ENCODE results near the gene SORL1.
"Not testable (repeated sequence)": the region's sequence is repeated elsewhere in the genome, so short reads cannot be mapped to it uniquely, and the experiment has no call there.

SORL1 gene

DNA sequence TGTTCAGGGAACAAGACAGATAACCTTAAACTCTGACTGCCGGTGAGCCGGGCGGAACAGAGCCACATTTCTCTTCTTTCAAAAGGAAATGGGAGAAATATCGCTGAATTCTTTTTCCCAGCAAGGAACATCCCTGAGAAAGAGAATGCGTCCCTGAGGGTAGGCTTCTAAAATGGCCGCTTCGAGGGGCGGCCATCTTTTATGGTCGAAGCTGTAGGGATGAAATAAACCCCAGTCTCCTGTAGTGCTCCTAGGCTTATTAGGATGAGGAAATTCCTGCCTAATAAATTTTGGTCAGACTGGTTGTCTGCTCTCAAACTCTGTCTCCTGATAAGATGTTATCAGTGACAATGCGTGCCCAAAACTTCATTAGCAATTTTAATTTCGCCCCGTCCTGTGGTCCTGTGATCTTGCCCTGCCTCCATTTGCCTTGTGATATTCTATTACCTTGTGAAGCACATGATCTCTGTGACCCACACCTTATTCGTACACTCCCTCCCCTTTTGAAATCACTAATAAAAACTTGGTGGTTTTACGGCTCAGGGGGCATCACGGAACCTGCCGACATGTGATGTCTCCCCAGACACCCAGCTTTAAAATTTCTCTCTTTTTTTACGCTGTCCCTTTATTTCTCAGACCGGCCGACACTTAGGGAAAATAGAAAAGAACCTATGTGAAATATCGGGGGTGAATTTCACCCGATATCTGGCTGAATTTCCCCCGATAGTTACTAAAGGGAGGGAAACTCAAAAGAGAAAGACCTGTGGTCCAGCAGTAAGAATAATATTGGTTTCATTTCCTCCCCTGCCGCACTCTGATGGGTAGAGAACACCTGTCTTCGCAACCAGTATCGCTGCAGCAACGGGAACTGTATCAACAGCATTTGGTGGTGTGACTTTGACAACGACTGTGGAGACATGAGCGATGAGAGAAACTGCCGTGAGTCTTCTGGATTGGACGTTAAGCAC is 117.5 kb downstream of the SORL1 start:
- DNase-seq, result not testable (repeated sequence)

DNA sequence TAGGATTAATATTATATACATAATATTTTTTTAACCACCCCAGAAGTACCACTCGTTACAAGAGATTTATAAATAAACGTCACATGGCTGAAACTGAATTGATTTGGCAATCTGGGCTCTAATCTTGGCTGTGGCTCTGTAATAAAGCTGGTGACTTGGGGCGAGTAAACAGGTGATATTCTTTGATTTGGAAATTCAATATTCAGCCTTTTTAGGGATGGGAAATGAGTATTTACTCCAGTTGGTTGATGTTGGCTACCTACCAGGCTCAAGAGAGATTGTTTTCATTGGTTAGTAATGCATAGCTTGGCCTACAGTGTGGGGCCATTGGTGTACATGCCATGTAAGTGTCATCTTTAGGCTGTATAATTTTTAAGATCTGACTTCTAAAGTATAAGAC is 118.3 kb downstream of the SORL1 start:
- DNase-seq, result no peak

DNA sequence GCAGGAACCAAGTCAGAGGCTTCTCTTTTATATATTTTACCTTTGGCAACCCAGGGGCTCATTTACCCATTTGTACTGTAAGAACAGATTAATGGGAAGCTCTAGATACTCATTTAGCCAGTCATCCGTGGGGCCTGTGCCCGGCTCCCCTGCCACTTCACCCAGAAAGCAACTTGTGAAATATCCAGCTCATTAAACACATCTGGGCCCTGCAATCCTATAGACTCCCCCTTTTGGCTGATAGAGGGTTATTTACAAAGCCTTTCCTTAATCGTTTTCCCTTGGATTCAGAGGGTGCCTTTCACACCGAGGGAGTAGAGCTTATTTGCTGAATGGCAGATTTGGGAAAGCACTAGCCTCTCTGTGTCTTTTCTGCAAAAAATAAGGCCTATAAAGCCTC is 119.4 kb downstream of the SORL1 start:
- no peak for DNase-seq

DNA sequence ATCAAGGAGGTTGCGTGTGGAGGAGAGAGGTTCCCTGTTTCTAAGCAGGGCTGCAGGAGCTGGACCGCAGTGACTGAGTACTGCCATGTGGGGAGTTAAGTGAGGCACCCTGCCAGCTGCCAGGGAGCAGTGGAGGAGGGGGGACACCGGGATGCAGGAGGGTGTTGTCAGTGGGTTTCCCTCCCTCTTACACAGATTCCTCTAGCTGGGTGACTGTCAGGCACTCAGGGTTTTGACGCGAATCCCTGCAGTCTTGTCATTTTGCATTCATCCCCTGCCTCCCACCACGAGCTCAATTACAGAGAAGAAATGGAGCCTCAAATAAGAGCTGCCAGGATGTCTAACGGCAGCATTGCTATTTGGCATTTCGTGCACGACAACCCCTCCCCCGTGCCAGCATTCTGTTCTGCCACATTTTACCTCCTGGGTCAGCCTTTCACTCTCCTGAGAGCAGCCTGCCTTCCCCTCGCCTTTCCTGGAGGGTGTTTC is 120.5 kb downstream of the SORL1 start:
- DNase-seq, result no peak

GRCh38 chr11:121574801-121575200 is 122.7 kb downstream of the SORL1 start:
- DNase-seq, result no peak

GRCh38 chr11:121575250-121575962 is 123.3 kb downstream of the SORL1 start:
- DNase-seq, result no peak

- no peak for DNase-seq
These were observed 123.8 kb downstream of the SORL1 start for GRCh38 chr11:121575963-121576290.

- DNase-seq, result no peak
These were observed 124.4 kb downstream of the SORL1 start for GRCh38 chr11:121576531-121576930.

DNA sequence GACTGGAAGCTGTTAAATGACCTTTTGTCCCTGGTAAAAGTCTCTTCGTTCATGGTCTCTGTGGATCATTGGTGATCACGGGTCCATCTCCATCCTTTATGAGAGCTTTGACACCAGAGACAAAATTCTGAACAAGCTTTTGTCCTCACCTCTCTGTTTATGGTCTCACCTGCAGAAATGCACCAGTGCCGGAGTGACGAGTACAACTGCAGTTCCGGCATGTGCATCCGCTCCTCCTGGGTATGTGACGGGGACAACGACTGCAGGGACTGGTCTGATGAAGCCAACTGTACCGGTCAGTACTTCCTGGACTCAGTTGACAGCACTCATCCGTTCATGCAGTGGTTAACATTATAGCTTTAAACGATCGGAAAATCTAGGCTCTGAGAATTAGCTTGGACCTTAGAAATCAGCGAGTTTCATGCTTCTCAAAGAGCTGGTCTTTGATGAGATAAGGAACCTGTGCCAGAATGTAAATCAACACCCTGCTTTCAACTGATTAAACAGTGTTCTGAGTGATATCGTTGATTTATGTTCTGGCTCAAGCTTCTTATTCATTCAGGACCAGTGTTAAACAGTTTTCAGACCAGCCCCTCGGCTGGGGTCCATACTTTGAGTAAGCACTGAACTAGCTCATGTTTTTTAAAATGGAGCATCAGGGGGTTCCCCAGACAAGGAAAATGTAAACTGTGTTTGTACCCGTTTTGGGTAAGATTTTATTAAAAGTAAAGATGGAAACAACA is 125.2 kb downstream of the SORL1 start:
- DNase-seq, result no peak

DNA sequence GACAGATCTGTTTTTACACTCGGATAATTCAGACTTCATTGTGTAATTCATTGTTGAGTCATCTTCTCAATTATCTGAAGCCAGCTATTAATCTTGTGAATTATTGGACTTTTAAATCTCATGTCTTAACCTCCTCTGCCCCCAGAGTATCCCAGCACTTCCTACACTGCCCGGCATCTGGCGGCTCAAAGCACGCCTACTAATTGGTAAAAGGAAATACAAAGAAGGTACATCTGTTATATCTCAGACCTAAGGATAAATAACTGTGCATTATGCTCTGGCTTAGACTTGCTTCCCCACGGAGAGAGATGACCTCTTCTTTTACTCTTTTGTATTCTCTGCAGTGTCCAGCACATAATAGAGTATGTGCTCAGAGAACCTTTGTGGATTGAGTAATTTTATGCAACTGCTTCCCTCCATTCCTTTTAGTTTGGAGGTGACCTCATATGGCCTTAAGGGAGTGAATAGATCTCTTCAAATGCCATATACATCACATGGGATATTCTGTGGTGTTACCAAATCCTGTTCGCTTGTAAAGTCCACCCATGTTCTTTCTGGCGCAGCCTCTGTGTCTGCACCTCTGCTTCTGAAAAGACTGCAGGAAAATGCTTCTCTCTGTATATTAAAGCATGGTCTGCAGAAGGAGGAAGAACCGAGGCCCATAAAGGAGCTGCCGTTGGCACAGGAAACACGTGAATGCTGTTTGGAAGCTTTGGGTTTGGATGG is 126.3 kb downstream of the SORL1 start:
- DNase-seq, result no peak

DNA sequence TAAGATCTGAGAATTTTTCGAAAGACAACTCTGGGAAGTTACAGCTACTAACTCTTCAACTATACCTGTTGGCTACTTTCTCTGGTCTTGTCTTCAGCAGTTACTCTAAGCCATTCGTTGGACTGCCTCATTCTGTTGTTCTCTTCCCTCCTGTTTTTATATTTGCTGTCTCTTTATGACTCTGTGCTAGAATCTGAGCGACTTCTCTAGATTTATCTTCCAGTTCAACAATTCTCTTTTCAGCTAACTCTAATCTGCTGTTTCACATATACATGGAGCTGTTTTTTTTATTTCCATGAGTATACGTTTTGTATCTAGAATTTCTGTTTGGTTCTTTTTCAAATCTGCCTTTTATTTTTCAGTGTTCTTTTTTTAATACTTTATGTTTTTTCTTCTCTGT is 128.0 kb downstream of the SORL1 start:
- DNase-seq, result no peak

DNA sequence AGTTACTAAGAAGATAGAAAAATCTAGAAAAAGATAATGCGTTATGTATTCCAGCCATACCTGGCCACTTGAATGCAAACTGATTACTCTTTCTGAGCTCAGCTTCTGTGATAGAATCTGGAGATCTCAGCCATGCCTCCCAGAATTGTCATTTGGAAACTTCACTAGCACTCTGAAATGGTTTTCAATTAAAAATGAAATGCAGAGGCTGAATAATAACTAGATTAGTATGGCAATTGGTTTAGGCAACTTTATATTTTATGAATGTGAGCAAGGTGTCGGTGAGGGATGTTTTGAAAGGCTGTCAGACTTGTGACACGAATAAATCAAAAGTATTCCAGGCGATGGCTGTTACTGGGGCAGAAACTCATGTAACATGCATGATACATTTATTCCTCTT is 129.5 kb downstream of the SORL1 start:
- DNase-seq, result no peak

DNA sequence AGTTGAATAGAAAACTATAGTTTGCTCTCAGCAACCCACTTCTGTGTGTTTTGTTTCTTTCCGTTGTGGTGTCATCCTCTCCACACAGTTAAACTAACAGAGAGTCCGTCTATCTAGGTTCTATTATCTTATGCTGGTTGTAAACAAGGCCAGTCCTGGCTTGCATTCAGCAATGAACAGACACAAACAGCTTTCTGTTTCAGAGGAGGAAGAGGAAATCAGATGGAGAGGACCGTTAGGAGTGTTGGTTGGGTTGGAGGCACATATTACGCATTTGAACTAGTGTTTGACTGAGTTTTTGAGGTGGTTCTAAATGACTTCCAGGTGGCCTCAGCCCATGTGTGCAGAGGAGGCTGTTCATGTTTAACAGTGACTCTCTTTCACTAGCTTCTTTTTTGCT is 130.2 kb downstream of the SORL1 start:
- no peak for DNase-seq

DNA sequence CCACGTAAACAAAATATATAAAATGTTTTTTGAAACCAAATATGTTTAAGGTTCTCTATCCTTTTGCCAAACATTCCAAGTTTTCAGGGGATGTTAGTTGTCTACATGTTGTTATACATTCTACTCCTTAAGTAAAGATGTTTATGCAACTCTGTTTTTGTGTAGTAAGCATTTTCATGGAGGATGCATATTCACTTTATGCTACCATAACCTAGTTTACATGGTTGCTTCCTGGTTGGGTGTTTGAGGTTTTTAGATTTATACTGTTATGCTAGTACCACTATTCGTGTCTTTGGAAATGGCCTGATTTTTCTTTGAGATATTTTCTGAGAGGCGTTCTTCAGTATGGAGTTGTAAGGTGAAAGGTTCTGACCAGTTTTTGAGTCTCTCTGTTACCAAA is 131.7 kb downstream of the SORL1 start:
- DNase-seq, result no peak

GRCh38 chr11:121586750-121587149 is 134.6 kb downstream of the SORL1 start:
- DNase-seq, result no peak

DNA sequence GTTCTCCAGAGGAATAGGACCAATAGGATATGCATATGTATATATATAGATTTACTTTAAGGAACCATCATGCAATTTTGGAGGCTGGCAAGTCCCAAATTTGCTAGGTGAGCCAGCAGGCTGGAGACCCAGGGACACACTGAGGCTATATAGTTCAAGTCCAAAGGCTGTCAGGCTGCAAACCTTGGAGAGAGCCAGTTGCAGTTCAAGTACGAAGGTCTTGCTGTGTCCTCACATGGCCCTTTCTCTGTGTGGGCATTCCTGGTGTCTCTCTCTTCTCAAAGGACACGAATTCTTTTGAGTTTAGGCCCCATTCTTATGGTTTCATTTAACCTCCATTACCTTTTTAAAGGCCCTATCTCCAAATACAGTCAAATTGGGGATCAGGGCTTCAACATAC is 135.1 kb downstream of the SORL1 start:
- DNase-seq, result no peak

GRCh38 chr11:121588747-121589146 is 136.6 kb downstream of the SORL1 start:
- DNase-seq, result no peak

DNA sequence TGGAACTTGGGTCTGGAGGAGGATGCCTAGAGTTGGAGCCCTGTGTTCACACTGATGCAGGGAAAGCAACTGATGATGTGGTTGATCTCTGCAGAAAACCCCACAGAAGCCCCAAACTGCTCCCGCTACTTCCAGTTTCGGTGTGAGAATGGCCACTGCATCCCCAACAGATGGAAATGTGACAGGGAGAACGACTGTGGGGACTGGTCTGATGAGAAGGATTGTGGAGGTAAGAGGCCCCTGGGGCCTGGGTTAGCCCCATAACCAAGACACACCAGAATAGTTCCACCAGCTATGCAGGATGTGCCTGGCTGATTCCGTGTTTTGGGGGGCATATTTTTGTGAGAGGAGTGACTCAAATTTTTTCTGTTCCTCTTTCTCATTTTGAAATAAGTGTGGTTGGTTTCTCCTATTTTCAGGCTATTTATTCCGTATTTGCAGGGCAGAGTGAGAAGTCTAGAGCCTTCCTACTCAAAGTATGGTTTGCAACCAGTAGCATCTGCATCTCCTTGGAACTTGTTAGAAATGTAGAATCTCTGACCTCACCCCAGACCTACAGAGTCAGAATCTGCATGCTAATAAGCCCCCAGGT is 137.9 kb downstream of the SORL1 start:
- DNase-seq, result no peak

DNA sequence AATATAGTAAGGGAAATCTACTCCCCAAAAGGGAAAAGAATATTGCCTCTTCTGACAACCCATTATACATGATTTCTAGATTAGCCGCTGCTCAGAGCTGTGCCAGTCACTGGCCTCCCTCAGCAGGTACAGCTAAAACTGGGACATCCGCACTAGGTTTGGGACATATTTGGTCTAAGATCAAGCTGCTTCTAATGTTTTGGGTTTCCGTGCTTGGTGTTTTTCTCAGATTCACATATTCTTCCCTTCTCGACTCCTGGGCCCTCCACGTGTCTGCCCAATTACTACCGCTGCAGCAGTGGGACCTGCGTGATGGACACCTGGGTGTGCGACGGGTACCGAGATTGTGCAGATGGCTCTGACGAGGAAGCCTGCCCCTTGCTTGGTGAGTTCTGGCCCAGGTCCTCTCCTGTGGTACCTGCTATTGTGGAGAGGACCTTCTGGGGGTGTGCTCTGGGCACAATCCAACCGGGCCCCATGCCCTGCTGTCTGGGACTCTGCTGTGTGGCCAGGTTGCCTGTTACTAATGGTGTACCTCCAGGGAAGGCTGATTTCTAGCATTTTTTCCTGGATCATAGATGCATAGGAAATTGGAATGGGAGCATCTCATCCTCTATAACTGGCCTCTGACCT is 138.8 kb downstream of the SORL1 start:
- no peak for DNase-seq

DNA sequence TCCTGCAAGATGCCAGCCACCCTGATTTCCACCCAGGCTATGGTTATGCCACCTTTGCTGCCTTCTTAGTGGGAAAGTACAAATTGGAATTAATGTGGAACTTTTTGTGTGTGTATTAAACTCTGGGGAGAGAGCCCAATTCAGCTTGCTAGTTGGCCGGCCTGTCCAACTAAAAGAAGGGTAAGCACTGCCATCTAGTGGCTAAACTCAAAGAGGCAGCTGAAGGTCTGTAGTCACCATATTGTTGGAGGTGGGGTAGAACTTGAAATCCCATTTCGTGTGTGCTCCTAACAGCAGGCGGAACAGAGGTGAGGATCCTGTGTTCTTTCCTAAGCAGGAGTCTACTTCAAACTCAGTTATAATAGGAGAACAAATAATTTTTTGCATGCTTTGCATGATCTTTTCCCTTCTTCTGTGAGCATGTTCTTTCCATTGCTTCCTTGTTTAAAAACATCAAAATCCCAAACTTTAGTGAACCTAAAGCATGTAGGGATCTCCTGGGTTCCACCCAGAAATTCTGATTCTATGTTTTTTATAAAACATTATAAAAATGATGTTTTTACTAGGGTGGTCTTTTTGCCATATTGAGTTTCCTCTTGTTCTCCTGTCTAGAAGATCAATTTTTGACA is 139.4 kb downstream of the SORL1 start:
- peak; percentile 71 for DNase-seq

DNA sequence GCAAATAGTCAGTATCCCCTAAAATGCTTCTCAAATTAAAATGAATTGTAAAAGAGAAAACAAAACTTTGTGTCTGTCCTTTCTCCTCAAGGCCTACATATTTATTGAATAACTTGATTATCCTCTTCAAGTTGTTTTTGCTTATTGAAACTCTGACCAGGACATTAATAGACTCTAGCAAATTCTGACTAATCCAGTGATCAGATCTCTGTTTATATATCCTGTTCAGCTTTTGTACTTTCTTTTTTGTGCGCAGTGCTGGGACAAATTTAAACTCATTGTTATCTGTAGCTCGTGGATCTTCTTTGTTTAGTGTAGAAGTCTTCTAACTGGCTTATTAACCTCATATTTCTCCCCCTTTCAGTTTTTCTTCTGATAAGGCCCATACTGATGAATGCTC is 140.6 kb downstream of the SORL1 start:
- no peak for DNase-seq

All from activated CD8-positive, alpha-beta memory T cell treated with anti-CD3 and anti-CD28 coated beads, Interleukin-2, amount 50 U/mL, for 48 hours (primary cell).